ENCODE measurements around the gene HES1.
"Not testable (repeated sequence)": the region's sequence is repeated elsewhere in the genome, so short reads cannot be mapped to it uniquely, and the experiment has no call there.

HES1 gene

DNA sequence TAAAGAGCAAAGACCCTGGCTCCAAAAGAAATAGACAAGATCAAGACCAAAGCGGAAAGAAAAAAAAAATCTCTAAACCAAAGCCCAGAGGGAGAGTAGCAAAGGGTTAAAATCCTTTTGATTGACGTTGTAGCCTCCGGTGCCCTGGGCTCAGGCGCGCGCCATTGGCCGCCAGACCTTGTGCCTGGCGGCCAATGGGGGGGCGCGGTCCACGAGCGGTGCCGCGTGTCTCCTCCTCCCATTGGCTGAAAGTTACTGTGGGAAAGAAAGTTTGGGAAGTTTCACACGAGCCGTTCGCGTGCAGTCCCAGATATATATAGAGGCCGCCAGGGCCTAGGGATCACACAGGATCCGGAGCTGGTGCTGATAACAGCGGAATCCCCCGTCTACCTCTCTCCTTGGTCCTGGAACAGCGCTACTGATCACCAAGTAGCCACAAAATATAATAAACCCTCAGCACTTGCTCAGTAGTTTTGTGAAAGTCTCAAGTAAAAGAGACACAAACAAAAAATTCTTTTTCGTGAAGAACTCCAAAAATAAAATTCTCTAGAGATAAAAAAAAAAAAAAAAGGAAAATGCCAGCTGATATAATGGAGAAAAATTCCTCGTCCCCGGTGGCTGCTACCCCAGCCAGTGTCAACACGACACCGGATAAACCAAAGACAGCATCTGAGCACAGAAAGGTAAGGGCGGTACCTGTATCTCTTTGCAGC, at the start of gene HES1:
HES1 (plus strand) TSS at position 343 of the 713 bp plus-strand sequence; CDS start at position 576, 233 bp downstream.
- DNase-seq (ENCODE audit: low read depth): peak; percentile 79

DNA sequence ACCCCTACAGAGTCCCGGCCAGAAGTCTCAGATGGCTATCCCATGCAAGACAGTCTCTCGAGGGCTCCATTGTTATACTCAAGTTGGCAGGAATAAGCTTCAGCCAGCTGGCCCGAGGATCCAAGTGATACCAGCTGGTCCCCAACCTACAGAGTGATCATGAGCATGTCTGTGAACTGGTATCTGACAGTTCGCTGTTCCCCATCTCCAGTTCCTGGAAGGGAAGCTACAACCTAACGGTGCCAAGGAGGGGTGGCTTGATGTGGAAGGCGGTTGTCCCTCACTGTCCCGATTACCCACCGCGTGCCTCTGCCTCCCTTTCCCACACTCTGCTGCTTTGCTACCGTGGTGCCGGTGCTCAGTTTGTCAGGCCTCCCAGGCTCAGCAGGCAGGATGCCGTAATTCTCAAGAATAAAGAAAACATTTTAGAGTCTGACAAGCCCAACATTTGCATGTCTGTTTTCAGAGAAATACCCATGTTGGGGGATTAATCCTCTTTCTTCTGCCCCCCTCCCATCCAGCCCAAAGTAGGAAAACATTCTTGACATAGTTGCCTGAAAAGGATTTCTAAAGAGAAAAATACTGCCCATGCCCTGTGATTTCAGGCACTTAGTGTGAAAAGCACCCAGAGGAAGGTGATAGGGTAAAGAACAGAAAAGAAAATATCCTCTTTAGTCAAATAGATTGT, 49.4 kb upstream of the HES1 start:
- DNase-seq (ENCODE audit: low read depth): no peak

DNA sequence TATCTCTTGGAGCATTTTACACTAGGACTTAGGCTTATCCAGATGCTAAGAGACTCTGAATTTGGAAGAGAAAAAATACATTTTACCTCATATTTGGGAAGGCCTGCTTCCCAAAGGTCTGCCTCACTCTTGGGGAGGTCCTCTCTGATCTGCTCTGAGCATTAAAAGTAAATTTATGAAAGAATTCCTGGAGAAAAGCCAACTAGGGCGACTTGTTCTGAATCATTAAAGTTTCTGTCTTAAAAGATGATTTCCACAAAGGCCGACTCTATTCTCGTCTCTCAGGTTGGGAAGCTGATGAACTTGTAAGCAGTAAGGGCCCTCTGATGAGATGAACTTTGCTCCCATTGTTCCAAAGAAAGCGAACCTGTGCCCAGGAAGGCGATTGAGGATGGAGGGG, 48.7 kb upstream of the HES1 start:
- DNase-seq (ENCODE audit: low read depth): no peak

DNA sequence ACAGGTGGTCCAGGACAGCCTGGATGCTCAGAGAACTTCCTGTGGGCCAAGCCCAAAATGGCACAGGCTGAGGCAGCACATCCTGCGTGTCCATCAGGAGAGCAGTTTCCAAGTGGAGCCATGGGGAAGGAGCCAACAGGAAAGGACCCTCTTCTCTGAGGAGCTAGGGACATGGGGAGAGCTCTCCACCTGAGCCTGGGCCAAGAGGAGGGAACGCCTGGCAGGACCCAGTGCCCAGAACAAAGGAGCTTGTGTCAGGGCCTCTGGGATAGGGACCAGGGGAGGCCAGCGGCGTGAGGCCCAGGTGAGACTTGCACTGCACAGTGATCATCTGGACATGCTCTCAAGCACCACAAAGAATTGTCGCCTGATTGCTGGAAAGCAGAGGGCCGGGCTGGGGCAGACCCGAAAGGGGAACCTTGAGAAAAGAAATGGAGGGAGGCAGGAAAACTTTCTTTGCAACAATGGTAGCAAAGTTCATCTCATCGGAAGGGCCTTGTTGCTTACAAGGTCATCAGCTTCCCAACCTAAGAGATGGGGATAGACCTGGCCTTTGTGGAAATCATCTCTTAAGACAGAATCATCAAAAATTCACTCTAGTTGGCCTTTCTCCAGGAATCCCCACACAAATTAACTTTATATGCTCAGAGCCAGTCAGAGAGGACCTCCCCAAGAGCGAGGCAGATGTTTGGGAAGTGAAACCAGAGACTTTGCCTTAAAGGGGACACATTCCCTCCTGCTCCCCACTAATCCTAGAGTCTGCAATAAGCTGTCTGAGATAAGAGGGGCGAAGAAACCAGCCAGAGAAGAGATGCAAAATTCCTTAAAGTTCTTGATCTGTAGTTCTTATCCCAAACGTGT, 47.7 kb upstream of the HES1 start:
- DNase-seq (ENCODE audit: low read depth): no peak

GRCh38 chr3:194089357-194090177, 46.4 kb upstream of the HES1 start:
- DNase-seq (ENCODE audit: low read depth): peak; percentile 85

GRCh38 chr3:194090178-194090555, 45.8 kb upstream of the HES1 start:
- not testable (repeated sequence) for DNase-seq (ENCODE audit: low read depth)

- DNase-seq (ENCODE audit: low read depth): no peak
Measured at GRCh38 chr3:194090716-194091115, 45.2 kb upstream of the HES1 start.

GRCh38 chr3:194091141-194091540, 44.8 kb upstream of the HES1 start:
- no peak for DNase-seq (ENCODE audit: low read depth)

GRCh38 chr3:194091897-194092296, 44.1 kb upstream of the HES1 start:
- not testable (repeated sequence) for DNase-seq (ENCODE audit: low read depth)

- no peak for DNase-seq (ENCODE audit: low read depth)
Measured at GRCh38 chr3:194092881-194093301, 43.1 kb upstream of the HES1 start.

DNA sequence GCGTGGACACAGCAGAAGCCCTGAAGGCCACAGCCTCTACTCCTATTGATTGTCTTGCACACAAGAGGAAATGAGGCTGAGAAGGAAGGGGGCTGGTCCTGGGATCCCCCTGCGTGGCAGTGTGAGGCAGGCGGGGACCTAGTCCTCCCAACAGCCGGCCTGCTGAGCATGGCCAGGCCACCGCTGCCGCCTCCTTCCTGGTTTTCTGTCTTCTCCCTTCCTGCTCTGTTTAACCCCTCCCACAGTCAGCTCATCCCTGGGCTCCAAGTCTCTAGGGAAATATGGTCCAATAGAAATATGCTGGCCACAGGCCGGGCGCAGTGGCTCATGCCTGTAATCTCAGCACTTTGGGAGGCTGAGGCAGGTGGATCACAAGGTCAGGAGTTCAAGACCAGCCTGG, 42.1 kb upstream of the HES1 start:
- no peak for DNase-seq (ENCODE audit: low read depth)

- no peak for DNase-seq (ENCODE audit: low read depth)
Measured at GRCh38 chr3:194095464-194095863, 40.5 kb upstream of the HES1 start.

DNA sequence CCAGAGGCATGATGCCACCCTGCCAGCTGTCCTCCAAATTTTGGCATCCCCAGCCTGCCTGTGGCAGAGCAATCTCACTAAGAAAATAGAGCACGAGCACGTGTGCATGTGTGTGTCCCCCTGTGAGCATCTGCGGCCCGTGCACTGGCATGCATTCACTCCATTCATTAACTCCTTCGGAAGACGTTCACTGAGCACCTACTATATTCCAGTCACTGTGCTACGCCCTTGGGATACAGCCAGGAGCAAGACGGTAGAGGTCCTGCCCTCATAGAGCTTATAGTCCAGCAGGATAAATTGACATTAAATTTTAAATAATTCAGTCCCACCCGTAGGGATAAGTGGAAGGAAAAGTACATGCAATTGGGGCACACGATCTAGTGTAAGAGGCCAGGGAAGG, 40.0 kb upstream of the HES1 start:
- DNase-seq (ENCODE audit: low read depth): no peak

DNA sequence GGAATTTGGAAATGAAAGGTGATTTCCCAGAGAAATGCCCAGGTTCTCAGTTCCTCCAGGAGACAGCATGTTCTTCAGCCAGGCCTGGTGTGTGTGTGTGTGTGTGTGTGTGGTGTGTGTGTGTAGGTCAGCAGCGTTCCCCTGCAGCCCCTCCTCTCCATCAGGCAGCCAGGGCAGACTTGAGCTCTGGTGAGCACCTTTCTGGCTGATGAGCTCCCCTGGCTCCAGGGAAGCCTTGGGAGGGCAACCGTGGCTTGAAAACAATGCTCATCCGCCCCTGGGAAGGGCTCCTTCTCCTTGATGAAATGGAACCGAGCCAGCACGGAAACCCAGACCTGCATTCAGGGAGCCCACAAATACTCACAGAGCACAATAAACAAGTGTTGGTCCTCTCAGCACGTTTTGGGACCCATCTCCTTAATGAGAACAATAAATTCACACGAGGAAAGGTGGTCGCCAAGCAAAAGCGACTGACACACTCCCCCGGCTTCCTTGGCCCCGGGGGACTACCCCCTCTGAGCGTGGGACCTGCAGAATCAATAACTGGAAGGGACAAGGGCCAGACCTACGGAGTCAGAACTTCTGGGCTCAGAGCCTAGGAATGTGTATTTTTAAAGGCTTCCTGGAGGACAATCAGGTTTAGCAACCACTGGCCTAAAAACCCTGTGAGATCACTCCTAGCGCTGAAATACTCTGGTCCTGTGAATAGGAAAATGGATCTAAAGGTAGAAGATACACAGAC, 38.6 kb upstream of the HES1 start:
- DNase-seq (ENCODE audit: low read depth): no peak

- DNase-seq (ENCODE audit: low read depth): no peak
Measured at GRCh38 chr3:194098081-194098842, 37.7 kb upstream of the HES1 start.

GRCh38 chr3:194098843-194099183, 37.1 kb upstream of the HES1 start:
- no peak for DNase-seq (ENCODE audit: low read depth)

DNA sequence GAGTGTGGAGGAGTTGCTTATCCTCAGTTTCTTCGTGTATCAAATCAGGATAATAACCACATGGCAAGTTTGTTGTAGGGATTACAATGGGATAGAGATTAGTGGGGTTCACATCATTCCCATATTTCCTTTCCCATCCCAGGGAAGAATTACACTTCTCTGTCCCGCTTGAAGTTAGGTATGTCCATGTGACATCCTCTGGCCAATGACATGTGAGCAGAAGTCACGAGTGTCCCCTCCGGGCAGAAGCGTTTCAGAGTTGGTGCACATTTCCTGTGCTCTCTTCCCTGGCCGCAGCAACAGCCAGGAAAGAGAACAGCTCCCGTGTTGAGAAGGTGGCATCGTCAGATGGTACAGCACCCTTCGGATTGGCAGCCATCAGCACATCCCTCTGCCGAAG, 36.7 kb upstream of the HES1 start:
- DNase-seq (ENCODE audit: low read depth): no peak

DNA sequence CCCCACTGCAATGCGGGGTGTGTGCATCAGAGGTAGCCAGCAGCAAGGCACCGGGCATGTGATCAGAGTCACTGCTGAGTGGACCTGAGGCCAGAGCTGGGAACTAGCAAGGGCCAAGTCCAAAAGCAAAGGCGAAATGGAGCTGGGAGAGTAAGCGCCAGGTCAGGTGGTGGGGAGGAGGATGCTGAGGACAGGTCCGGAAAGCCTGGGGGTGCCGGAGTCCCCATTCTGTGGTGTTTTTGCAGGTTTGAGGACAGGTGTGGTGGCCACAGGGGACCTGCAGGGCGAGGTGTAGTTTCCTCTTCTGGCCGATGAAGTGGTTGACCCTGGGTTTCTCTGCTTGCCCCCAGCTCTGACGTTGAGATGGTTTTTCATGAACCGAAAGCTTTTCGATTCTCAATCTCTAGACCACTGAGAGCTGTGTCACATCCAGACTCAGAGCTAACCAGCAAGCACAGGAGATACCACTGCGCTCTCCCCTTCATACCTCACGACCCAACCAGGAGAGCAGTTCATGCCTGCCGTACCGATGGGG, 35.0 kb upstream of the HES1 start:
- no peak for DNase-seq (ENCODE audit: low read depth)

DNA sequence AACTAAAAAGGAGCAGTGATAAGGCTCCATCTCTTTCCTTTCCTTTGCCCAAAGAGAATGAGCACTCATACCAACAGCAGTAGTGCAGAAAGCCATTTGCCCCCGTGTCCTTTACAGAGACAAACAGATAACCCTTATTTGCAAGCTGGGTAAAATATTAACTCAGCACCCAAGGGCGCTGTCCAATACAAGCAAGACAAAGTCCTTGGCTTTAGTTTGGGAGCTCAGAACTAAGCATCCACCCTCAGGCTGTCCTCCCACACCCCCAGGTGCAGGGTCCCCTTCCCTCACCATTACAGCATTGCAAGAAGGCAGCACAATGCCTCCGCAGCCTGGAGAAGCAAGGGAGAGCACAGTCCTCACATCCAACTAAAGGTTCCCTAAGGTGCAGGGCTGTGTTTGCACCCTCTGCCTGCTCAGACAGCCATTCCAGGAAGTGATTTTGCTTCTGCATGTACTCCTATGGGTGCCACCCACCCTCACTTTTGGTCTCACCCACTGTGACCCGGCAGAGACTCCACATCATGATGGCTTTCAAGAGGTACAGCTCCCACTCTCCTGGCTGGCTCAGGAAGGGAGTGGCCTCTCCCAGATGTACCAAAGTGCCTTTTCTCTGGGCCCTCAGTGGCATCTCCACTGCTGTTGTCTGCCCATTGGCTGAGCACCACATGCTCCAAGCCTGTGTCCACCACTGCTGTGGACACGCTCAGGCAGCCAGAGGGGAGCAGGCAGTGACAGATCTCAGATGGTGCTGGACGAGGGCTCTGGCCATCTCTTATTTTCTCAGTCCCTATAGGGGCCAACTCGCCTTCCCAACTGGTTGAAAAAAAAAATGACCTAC, 34.1 kb upstream of the HES1 start:
- no peak for DNase-seq (ENCODE audit: low read depth)
